C4-2B (cell line): Measurements from ENCODE around the gene GMDS.

Experiments
- H3K27ac ChIP-seq: fragments of 450-650 bp; 2 replicates; pipeline ENCODE4 v1.5.1; 2017
- ZFX ChIP-seq: fragments of 450-650 bp; IDR thresholded peaks from 2 replicates; pipeline ENCODE4 v1.6.1; 2017
- TF ChIP-seq, protein P1 (sequence below): fragments of 450-650 bp; conservative IDR thresholded peaks from 2 replicates; pipeline ENCODE4 v1.5.1; 2017; ENCODE audit warnings: mild to moderate bottlenecking

Gene GMDS

GRCh38 chr6:2111162-2111677 is 134.2 kb downstream of the GMDS start:
- no peak for TF ChIP-seq ZFX
- no peak overlapping the region for H3K27ac ChIP-seq

DNA sequence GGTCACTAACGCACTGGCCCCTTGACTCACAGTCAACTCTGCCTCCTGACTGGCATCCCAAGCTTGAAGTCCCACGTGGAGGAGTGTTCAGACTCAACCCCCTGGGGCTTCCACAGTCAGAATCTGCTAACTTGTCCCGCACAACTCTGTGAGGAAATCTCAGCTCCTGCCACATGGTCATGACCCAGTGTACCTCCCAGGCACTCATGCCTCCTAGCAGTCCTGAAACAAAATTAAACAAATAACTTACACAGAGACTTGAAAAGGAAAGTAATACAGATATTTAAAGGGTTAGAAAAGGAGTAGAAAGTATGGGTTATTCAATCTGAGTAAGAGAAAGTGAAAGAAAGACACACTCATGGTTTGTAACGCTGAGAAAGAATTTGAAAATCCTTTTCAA is 134.9 kb downstream of the GMDS start:
- no peak overlapping the region for H3K27ac ChIP-seq
- TF ChIP-seq ZFX: no peak
- TF ChIP-seq, protein P1, sequence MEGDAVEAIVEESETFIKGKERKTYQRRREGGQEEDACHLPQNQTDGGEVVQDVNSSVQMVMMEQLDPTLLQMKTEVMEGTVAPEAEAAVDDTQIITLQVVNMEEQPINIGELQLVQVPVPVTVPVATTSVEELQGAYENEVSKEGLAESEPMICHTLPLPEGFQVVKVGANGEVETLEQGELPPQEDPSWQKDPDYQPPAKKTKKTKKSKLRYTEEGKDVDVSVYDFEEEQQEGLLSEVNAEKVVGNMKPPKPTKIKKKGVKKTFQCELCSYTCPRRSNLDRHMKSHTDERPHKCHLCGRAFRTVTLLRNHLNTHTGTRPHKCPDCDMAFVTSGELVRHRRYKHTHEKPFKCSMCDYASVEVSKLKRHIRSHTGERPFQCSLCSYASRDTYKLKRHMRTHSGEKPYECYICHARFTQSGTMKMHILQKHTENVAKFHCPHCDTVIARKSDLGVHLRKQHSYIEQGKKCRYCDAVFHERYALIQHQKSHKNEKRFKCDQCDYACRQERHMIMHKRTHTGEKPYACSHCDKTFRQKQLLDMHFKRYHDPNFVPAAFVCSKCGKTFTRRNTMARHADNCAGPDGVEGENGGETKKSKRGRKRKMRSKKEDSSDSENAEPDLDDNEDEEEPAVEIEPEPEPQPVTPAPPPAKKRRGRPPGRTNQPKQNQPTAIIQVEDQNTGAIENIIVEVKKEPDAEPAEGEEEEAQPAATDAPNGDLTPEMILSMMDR: no peak

GRCh38 chr6:2109796-2110195 is 135.6 kb downstream of the GMDS start:
- no peak overlapping the region for H3K27ac ChIP-seq
- no peak for TF ChIP-seq ZFX
- TF ChIP-seq, protein P1: no peak

GRCh38 chr6:2108700-2109306 is 136.6 kb downstream of the GMDS start:
- TF ChIP-seq ZFX: no peak
- TF ChIP-seq, protein P1: no peak
- H3K27ac ChIP-seq: no peak overlapping the region

DNA sequence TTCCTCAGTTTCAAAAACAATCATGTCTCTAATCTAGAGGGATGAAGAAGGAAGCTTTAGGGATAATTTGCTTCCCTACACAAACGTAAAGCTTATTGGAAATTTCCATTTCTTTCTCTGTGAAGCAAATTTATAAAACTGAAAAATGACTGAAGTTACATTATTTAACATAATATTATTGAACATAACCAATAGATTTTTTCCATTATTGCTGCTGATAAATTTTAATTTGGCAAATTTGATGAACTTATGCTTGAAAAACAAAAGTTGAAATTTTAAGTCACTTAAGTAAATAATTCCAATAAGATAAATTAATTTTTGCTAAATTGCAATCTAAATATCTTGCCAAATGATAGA is 140.9 kb downstream of the GMDS start:
- no peak for TF ChIP-seq ZFX
- TF ChIP-seq, protein P1: peak; percentile 48
- no peak overlapping the region for H3K27ac ChIP-seq

DNA sequence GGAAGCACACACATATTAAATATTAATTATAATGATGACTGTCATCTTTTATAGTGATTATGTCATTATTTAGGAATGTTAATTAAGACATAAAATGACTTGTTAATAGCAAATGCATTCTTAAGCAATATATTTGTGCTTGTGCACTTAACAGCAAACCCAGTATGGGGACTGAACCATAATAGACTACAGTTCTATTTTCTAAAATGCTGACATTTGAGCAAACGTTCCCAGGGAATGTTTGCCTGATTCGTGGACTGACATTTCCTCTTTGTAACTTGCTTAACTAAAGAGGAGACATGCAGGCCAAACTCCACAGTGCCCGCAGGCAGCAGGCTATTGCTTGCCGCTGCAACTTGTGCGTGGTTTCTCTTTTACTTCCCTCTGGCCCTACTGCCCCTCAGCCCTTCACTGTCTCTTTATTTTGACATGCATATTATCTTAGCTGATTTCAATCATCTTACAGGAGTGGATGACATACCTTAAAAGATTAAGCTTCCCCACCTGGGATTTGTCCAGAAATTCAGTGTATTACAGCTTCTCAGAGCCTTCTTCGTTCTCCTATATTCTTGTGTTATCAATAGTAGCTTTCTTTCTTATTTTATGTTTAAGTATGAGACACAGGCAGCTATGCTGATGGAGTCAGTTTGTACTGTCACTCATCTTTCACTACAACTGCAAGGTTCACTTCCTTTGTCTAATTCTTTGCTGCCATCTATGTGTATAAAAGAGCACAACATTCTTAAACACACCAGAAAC is 141.5 kb downstream of the GMDS start:
- TF ChIP-seq, protein P1: peak; percentile 73
- TF ChIP-seq ZFX: no peak
- no peak overlapping the region for H3K27ac ChIP-seq

DNA sequence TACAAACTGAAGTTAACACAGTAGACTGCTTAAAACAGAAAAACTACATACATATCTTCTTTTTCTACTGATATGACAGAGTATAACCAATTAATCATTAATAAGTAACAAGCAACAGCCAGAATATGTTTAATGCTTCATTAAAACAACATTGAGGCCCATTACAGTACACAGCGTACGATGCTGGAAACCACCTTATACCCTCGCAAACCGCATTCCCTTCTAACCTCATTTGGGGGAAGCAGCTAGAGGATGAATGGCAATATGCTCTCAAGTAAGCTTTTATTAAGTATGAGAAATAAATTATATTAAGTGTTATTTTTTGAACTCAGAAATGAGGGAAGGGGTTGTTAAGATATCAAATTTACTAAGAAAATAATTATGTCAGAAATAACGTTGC is 142.4 kb downstream of the GMDS start:
- H3K27ac ChIP-seq: no peak overlapping the region
- TF ChIP-seq, protein P1: no peak
- no peak for TF ChIP-seq ZFX
